ENCODE results near the gene UBXN11. TPM values are rescaled to one million over a fixed set of nuclear protein-coding genes. Genes with fewer than 3 reads are reported as not detected.
"Not testable (repeated sequence)": the region's sequence is repeated elsewhere in the genome, so short reads cannot be mapped to it uniquely, and the experiment has no call there.

The UBXN11 gene
- total RNA-seq, 3 donors from 2014 or later: 17.4 to 21.1 (median 19.9) TPM

GRCh38 chr1:26300578-26301275, 5.7 kb downstream of the UBXN11 start:
- Mint-ChIP-seq H3K9me3 (no peaks in the 10 kb centered on the region), H3K4me1 (ENCODE audit: low read depth) (peaks cover 2% of the 10 kb centered on the region), H3K36me3 (ENCODE audit: insufficient read depth) (peaks cover 2% of the 10 kb centered on the region), H3K4me3 (no peak overlapping the region), H3K27me3 (ENCODE audit: low read depth) (no peaks in the 10 kb centered on the region)
- ATAC-seq (no peak), DNase-seq (no peak)

GRCh38 chr1:26297791-26298124, 8.7 kb downstream of the UBXN11 start:
- H3K36me3 Mint-ChIP-seq (ENCODE audit: insufficient read depth): peaks cover 7% of the 10 kb centered on the region
- no peak overlapping the region for H3K4me3 Mint-ChIP-seq
- H3K27me3 Mint-ChIP-seq (ENCODE audit: low read depth): no peaks in the 10 kb centered on the region
- peaks cover 11% of the 10 kb centered on the region for H3K4me1 Mint-ChIP-seq (ENCODE audit: low read depth)
- no peaks in the 10 kb centered on the region for H3K9me3 Mint-ChIP-seq
- ATAC-seq (no peak), DNase-seq (no peak)

DNA sequence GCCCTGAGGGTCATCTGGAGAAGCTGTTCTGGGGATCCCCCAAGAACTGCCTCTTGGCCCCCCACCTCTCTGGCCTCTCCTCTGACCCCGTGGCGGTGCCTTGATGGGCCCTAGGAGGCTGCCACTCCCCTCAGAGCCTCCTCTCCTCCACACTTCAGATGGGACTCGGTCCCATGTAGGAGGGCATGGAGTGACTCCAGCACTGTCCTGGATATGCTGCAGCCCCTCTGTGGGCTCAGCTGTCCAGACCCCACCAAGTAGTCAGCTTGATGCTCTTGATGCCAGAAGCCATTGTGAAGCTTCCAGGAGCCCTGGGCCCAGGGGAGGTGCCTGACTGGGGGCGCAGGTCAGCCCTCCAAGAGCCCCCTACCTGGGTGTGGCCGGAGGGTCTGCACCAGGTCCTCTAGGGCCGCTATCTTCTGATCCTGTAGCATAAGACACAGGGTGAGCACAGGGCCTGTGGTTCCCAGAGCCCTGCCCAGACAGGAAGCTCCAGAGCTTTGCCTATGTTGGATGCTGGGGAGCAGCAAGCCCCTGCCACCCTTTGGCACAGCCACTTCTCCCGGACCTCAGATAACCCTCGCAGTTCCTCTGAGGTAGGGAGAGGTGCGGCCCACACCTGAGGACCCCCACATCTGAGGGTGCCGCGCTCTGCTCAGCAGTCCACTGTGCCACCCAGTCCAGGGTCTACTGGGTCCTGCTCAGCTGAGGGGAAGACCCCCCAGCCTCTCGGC, 9.2 kb downstream of the UBXN11 start:
- Mint-ChIP-seq H3K36me3 (ENCODE audit: insufficient read depth) (peaks cover 7% of the 10 kb centered on the region), H3K9me3 (no peaks in the 10 kb centered on the region), H3K27me3 (ENCODE audit: low read depth) (no peaks in the 10 kb centered on the region), H3K4me3 (no peak overlapping the region), H3K4me1 (ENCODE audit: low read depth) (peaks cover 11% of the 10 kb centered on the region)
- DNase-seq: no peak
- no peak for ATAC-seq

GRCh38 chr1:26296340-26297056, 9.9 kb downstream of the UBXN11 start:
- H3K36me3 Mint-ChIP-seq (ENCODE audit: insufficient read depth): peaks cover 7% of the 10 kb centered on the region
- no peaks in the 10 kb centered on the region for H3K27me3 Mint-ChIP-seq (ENCODE audit: low read depth)
- peaks cover 18% of the 10 kb centered on the region for H3K4me1 Mint-ChIP-seq (ENCODE audit: low read depth)
- H3K9me3 Mint-ChIP-seq: no peaks in the 10 kb centered on the region
- H3K4me3 Mint-ChIP-seq: no peak overlapping the region
- DNase-seq (no peak), ATAC-seq (no peak)

DNA sequence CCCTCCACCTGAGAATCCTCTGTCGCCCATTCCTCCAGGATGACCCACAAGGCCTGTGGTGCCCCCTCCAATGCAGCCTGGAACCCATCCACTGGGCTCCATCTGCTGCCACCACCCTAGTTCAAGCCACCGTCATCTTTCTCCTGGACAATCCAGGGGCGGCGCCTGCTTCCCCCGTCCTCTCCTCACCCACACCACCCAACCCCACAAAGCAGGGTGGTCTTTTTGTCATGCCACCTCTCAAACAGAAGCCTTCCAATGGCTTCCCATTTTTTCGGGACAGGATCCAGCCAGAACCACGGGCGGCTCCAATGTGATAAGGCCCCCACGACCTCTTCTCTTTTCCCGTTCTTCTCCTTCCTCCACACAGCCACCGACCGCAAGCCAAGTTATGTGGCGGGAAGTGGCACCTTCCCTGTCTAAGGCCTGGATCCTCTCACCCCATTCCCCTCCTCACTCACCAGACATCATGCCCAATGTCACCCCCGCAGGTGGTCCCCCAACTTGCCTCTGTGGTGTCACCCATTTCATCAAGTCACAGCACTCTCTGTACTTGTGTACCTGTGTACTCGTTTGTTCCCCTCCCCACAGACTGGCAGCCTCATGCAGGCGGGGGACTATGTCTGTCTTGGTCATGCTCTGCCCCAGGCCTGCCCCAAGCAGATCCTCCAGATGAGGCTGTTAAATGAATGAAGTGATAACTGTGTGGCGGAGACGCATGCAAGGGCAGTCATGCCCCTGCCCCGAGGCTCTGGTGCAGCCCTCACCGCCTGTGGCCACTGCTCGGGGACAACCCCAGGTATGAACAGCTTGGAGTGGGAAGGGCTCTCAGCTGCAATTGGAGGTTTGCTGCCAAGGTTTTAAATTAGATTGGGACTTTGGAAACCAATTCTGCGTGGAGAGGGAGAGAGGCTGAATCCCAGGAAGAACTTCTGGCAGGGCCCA, 11.0 kb downstream of the UBXN11 start:
- Mint-ChIP-seq H3K27me3 (ENCODE audit: low read depth) (no peaks in the 10 kb centered on the region), H3K9me3 (no peaks in the 10 kb centered on the region), H3K4me1 (ENCODE audit: low read depth) (peaks cover 28% of the 10 kb centered on the region), H3K4me3 (no peak overlapping the region), H3K36me3 (ENCODE audit: insufficient read depth) (peaks cover 7% of the 10 kb centered on the region)
- DNase-seq (no peak), ATAC-seq (no peak)

- H3K9me3 Mint-ChIP-seq: no peaks in the 10 kb centered on the region
- H3K27me3 Mint-ChIP-seq (ENCODE audit: low read depth): no peaks in the 10 kb centered on the region
Observed at GRCh38 chr1:26293911-26294463, 12.4 kb downstream of the UBXN11 start.

DNA sequence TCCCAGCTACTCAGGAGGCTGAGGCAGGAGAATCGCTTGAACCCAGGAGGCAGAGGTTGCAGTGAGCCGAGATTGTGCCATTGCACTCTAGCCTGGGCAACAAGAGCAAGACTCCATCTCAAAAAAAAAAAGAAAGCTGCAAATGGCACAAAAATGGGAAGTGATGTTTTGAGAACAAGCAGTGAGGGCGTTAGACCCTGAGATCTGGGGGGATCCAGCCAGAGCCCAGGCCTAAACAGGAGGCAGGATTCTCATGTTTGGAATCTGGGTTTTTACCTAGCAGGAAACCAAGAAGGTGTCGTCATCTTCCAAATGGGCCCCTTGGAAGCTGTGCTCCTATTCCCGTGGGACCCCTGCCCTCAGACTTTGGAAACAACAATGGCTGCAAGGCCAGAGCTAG, 13.7 kb downstream of the UBXN11 start:
- not testable (repeated sequence) for ATAC-seq; H3K9me3 Mint-ChIP-seq; H3K27me3 Mint-ChIP-seq (ENCODE audit: low read depth)

More at GRCh38 chr1:26293911-26294463, 12.4 kb downstream of the UBXN11 start:
- DNase-seq (no peak), ATAC-seq (no peak)
- no peak overlapping the region for H3K4me3 Mint-ChIP-seq
- peaks cover 43% of the 10 kb centered on the region for H3K4me1 Mint-ChIP-seq (ENCODE audit: low read depth)
- peaks cover 7% of the 10 kb centered on the region for H3K36me3 Mint-ChIP-seq (ENCODE audit: insufficient read depth)

DNA sequence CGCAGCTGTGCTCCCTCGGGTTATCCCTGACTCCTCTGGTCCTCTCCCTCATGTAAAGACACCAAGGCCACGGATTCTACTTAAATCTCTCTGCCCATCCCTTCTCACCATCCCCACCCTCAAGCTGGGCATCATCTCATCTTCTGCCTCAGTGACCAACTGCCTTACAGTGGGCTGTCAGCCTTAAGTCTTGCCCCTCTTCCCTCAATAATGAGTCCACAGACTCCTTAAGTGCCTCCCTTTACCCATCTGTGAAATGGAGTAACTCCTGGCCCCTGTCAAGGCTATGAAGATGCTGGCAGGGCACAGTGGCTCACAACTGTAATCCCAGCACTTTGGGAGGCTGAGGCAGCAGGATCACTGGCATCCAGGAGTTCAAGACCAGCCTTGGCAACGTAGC, 14.5 kb downstream of the UBXN11 start:
- no peaks in the 10 kb centered on the region for H3K27me3 Mint-ChIP-seq (ENCODE audit: low read depth)

More for the DNA sequence above, 13.7 kb downstream of the UBXN11 start:
- not testable (repeated sequence) for H3K36me3 Mint-ChIP-seq (ENCODE audit: insufficient read depth); H3K4me3 Mint-ChIP-seq; DNase-seq
- peaks cover 56% of the 10 kb centered on the region for H3K4me1 Mint-ChIP-seq (ENCODE audit: low read depth)

DNA sequence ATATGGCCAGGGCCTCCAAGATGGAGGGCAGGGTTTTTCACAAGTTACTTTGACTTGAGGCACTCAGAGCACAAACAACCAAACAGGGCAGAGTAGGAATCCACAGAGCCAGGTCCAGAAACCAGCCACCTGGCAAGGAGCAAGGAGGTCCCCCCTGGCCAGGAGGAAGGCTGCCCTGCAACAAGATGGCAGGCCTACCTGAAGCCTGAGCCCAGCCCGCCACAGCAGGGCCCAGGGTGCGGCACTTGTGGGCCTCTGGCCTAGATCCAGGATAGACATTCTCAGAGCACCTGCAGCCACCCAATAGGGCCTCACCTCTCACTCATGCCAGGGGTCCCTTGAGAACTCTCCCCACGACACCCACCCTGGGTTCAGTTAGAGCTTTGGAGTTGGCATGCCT, 15.0 kb downstream of the UBXN11 start:
- DNase-seq (no peak), ATAC-seq (no peak)
- Mint-ChIP-seq H3K9me3 (no peaks in the 10 kb centered on the region), H3K4me1 (ENCODE audit: low read depth) (peaks cover 68% of the 10 kb centered on the region), H3K36me3 (ENCODE audit: insufficient read depth) (peaks cover 7% of the 10 kb centered on the region), H3K27me3 (ENCODE audit: low read depth) (no peaks in the 10 kb centered on the region), H3K4me3 (no peak overlapping the region)

More for the DNA sequence above, 14.5 kb downstream of the UBXN11 start:
- H3K9me3 Mint-ChIP-seq: no peaks in the 10 kb centered on the region
- H3K4me1 Mint-ChIP-seq (ENCODE audit: low read depth): peaks cover 64% of the 10 kb centered on the region
- H3K36me3 Mint-ChIP-seq (ENCODE audit: insufficient read depth): peaks cover 7% of the 10 kb centered on the region
- DNase-seq (no peak), ATAC-seq (no peak)
- H3K4me3 Mint-ChIP-seq: no peak overlapping the region

- H3K36me3 Mint-ChIP-seq (ENCODE audit: insufficient read depth): peaks cover 4% of the 10 kb centered on the region
- H3K4me1 Mint-ChIP-seq (ENCODE audit: low read depth): peaks cover 73% of the 10 kb centered on the region
- no peaks in the 10 kb centered on the region for H3K27me3 Mint-ChIP-seq (ENCODE audit: low read depth)
- ATAC-seq (no peak), DNase-seq (no peak)
- H3K4me3 Mint-ChIP-seq: no peak overlapping the region
- no peaks in the 10 kb centered on the region for H3K9me3 Mint-ChIP-seq
Observed at GRCh38 chr1:26290882-26291261, 15.6 kb downstream of the UBXN11 start.

GRCh38 chr1:26290122-26290881, 16.1 kb downstream of the UBXN11 start:
- Mint-ChIP-seq H3K4me3 (no peak overlapping the region), H3K27me3 (ENCODE audit: low read depth) (no peaks in the 10 kb centered on the region), H3K36me3 (ENCODE audit: insufficient read depth) (peaks cover 2% of the 10 kb centered on the region), H3K4me1 (ENCODE audit: low read depth) (peaks cover 76% of the 10 kb centered on the region), H3K9me3 (no peaks in the 10 kb centered on the region)
- no peak for ATAC-seq
- DNase-seq: no peak

GRCh38 chr1:26289158-26290059, 17.0 kb downstream of the UBXN11 start:
- H3K9me3 Mint-ChIP-seq: no peaks in the 10 kb centered on the region

More at GRCh38 chr1:26289158-26290059, 17.0 kb downstream of the UBXN11 start:
- Mint-ChIP-seq H3K4me3 (no peak overlapping the region), H3K36me3 (ENCODE audit: insufficient read depth) (peaks cover 5% of the 10 kb centered on the region), H3K27me3 (ENCODE audit: low read depth) (no peaks in the 10 kb centered on the region), H3K4me1 (ENCODE audit: low read depth) (peaks cover 82% of the 10 kb centered on the region)
- DNase-seq (no peak), ATAC-seq (no peak)
